Prostate gland (tissue), 2 donors: ENCODE data around the gene GNPTAB.

ENCODE experiments used
- CTCF ChIP-seq, 4 experiments: fragments of 200-600 bp in 2 of 4; fragments of 450-650 bp in 2 of 4; sonication (generic) in 2 of 4; IDR thresholded peaks; 1 replicate in 3 of 4; 2 replicates in 1 of 4; pipeline ENCODE4 v1.5.1; 2016 to 2019; ENCODE audit warnings: antibody characterized with exemption in 4 of 4, mild to moderate bottlenecking in 2 of 4, moderate library complexity in 2 of 4
- POLR2A ChIP-seq: fragments of 450-650 bp; IDR thresholded peaks from one replicate; pipeline ENCODE4 v1.6.1; 2016; ENCODE audit warnings: antibody characterized with exemption, mild to moderate bottlenecking

GRCh38 chr12:101829639-101830366 lies 956 bp downstream of the GNPTAB start:
- TF ChIP-seq CTCF (IDR thresholded peaks at IDR 0.05) = no peak
- TF ChIP-seq POLR2A = no peak
